ENCODE measurements around the gene UBA52.
A peak's percentile ranks its signal among the peaks of the same experiment; 100 is the strongest.

Gene UBA52

GRCh38 chr19:18608102-18608804 is 36.6 kb downstream of the UBA52 start:
- DNase-seq (ENCODE audit: low read depth in 2 of 2), result no peak

GRCh38 chr19:18608805-18609716 is 37.4 kb downstream of the UBA52 start:
- no peak for DNase-seq (ENCODE audit: low read depth in 2 of 2)

- DNase-seq (ENCODE audit: low read depth in 2 of 2), result no peak
Observed at GRCh38 chr19:18609717-18610051, 38.0 kb downstream of the UBA52 start.

- no peak for DNase-seq (ENCODE audit: low read depth in 2 of 2)
Observed at GRCh38 chr19:18610245-18610555, 38.5 kb downstream of the UBA52 start.

GRCh38 chr19:18610556-18611326 is 39.1 kb downstream of the UBA52 start:
- DNase-seq (ENCODE audit: low read depth in 2 of 2), result no peak

GRCh38 chr19:18611327-18612050 is 39.8 kb downstream of the UBA52 start:
- no peak for DNase-seq (ENCODE audit: low read depth in 2 of 2)

- no peak for DNase-seq (ENCODE audit: low read depth in 2 of 2)
Observed at GRCh38 chr19:18612051-18612771, 40.6 kb downstream of the UBA52 start.

GRCh38 chr19:18612772-18613588 is 41.3 kb downstream of the UBA52 start, which contains the start of gene TMEM59L:
Gene TMEM59L (plus strand): TSS chr19:18612870. CDS start chr19:18612959, 89 bp downstream.
- peak in 1 of 2 donors; percentile 47 for DNase-seq (ENCODE audit: low read depth in 2 of 2)

GRCh38 chr19:18613589-18614234 is 42.1 kb downstream of the UBA52 start:
- DNase-seq (ENCODE audit: low read depth in 2 of 2), result no peak

GRCh38 chr19:18616023-18616422 is 44.4 kb downstream of the UBA52 start:
- DNase-seq (ENCODE audit: low read depth in 2 of 2), result no peak

- DNase-seq (ENCODE audit: low read depth in 2 of 2), result no peak
Observed at GRCh38 chr19:18617562-18617961, 45.9 kb downstream of the UBA52 start.

- DNase-seq (ENCODE audit: low read depth in 2 of 2), result no peak
Observed at GRCh38 chr19:18618236-18618635, 46.6 kb downstream of the UBA52 start.

GRCh38 chr19:18620311-18620710 is 48.7 kb downstream of the UBA52 start:
- DNase-seq (ENCODE audit: low read depth in 2 of 2), result no peak

GRCh38 chr19:18620902-18621301 is 49.2 kb downstream of the UBA52 start:
- DNase-seq (ENCODE audit: low read depth in 2 of 2), result no peak

GRCh38 chr19:18626906-18627305 is 55.2 kb downstream of the UBA52 start:
- DNase-seq (ENCODE audit: low read depth in 2 of 2), result no peak
